GM08714 (cell line): Measurements from ENCODE around the gene MNAT1.
"Not testable (repeated sequence)": the region's sequence is repeated elsewhere in the genome, so short reads cannot be mapped to it uniquely, and the experiment has no call there.

ENCODE experiments used
- H3K4me3 ChIP-seq: fragments of 200-500 bp; sonication (Bioruptor generic); 2 replicates; pipeline ENCODE4 v1.5.1; 2014; ENCODE audit warnings: mild to moderate bottlenecking, low read length, inconsistent platforms
- ZNF274 ChIP-seq: IDR thresholded peaks from 2 replicates; pipeline ENCODE4 v1.6.1; 2012; ENCODE audit warnings: mild to moderate bottlenecking, low read depth, low read length

The MNAT1 gene

GRCh38 chr14:60863249-60863648 is 128.7 kb downstream of the MNAT1 start:
- no peak for TF ChIP-seq ZNF274
- no peak overlapping the region for H3K4me3 ChIP-seq

DNA sequence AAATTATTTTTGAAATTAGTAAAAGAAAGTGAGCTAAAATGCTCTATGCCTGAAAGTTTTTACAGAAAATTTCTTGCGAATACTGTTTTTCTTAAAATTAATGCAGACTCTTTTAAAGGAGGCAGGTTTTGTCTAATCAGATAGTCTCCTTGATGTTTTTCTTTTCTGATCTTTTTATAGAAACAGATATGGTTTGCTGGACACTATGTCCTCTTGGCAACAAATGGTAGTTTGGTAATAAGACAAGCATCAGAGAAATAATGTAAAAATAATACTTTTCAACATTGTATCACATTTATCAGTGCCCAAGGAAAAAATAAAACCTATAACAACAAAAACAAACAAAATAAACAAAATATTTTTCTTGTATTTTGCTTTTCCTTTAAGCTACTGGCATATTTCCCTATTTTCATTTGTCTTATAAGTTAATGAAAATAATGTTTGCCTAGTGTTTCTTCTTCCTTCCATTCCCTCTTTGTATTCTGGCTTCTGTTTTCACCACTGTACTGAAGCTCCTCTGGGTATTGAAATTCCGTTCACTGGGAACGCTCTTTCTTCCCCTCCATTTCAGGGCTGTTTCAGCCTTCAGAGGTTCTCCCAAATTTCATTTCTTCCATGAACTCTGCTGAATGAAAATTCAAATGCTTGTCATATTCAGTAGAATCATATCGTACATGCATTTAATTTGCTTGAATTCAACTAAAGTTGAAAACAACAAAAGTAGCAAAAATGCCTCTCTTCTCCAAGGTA is 131.0 kb downstream of the MNAT1 start:
- H3K4me3 ChIP-seq = no peak overlapping the region
- no peak for TF ChIP-seq ZNF274

DNA sequence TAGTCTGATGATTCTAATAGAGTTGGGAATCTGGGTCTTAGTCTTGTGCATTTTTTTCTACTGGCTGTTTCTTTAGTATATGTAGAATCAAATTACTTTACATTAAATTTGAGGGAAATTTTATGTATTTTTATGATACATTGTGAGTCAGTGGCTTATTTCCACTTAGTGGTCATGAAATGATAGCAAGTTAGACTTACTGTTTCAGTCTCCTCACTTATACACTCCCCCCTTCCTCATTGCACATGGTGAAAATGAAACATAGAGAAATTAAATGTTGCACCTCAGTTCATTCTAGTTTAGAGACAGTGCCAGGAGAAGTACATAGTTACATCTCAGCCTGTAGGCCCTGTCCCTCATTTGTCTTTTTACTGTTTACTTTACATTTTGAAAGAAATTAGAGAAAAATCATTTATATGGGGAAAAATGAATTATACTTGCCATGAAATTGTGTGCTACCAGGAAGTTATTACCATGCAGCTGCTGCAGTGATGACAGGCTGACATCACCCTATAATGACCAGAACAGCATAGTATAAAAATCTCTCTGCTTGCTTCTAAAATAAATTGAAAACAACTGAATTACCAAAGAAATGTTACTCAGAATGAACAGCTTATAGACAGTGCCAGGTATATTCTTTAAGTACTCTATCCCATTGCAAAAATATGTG is 133.1 kb downstream of the MNAT1 start:
- H3K4me3 ChIP-seq = no peak overlapping the region
- no peak for TF ChIP-seq ZNF274

DNA sequence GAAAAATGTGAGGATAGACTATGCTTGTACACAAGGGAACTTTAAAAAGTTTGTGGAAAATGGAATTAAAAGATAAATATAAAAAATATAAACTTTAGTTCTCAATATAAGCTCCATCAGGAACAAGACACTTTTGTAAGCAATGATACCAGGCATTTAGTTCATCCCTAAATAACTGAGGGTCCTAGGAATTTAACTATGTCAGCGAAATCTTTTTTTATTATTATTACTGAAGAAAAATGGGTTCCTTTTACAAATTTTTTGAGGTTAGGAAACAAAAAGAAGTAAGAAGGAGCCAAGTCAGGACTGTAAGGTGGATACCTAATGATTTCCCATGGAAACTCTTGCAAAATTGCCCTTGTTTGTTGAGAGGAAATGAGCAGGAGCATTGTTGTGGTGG is 143.6 kb downstream of the MNAT1 start:
- H3K4me3 ChIP-seq = no peak overlapping the region
- no peak for TF ChIP-seq ZNF274

DNA sequence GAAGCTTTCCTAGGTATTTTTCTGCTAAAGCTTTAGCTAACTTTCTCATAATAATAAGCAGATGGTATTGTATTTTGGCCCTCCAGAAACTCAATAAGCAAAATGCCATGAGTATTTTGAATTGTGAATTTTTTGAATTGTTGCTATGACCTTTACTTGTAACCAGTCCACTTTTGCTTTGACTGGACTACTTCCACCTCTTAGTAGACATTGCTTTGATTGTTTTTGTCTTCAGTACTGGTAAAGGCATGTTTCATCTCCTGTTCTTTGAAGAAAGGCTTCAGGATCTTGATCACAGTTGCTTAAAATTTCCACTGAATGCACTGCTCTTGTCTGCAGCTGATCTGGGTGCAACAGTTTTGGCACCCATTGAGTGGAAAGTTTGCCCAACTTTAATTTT is 144.0 kb downstream of the MNAT1 start:
- no peak for TF ChIP-seq ZNF274
- no peak overlapping the region for H3K4me3 ChIP-seq

GRCh38 chr14:60882219-60882618 is 147.7 kb downstream of the MNAT1 start:
- no peak overlapping the region for H3K4me3 ChIP-seq
- TF ChIP-seq ZNF274 = no peak

GRCh38 chr14:60884134-60884533 is 149.6 kb downstream of the MNAT1 start:
- no peak for TF ChIP-seq ZNF274
- H3K4me3 ChIP-seq = no peak overlapping the region

- not testable (repeated sequence) for H3K4me3 ChIP-seq
These were observed 156.1 kb downstream of the MNAT1 start for GRCh38 chr14:60890636-60891035.

DNA sequence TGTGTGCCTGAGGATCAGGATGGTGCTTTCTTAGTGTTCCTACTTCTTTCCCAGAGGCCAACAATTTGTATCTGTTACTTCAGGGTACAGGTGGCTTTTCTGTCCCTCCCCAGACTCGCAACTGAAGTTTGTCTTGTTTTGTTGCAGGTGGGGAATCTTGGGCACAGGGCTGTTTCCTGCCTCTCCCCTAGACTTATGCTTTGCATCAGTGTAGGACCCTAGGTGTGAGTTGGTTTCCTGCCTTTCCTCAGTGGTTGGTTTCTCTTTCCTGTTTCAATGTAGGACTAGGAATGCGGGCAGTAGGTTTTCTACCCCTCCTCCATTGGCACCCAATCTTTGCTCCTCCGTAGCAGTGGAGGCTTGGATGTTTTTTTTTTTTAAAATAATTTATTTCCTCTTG is 159.3 kb downstream of the MNAT1 start:
- no peak for TF ChIP-seq ZNF274
- no peak overlapping the region for H3K4me3 ChIP-seq

DNA sequence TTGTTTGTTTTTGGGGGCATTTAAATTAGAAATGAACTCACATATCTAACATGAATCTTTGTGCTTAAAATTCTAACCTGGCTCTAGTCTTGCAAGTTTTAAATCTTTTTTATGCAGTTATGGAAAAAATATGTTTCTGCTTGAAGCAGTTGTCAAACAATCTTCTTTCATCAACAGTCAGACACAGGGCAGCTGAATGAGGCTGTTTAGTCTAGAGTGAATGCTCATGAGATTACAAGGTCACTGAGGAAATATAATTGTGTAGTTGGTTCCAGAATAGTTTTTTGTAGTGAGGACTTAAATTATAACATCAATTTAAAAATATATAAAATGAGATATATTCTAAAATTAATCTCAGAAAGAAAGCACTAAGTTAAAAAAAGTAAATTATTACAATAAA is 169.8 kb downstream of the MNAT1 start:
- no peak for TF ChIP-seq ZNF274

DNA sequence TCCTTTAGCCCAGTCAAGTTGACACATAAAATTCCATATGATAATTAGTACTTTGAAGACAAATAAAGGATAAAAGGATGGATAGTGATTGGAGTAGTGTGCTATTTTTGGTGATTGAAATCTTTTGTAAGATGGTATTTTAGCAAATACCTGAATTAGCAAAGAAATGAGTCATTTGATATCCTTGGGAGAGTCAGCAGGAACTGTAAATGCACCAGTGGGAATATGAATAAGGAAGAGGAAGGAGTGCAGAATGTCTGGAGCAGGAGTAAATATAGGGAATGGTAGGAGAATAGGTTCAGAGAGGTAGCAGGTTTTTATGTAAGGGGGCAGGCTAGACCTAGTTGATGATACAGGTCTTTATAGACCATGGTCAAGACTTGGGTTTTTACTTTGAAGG is 171.4 kb downstream of the MNAT1 start:
- TF ChIP-seq ZNF274 = no peak
- no peak overlapping the region for H3K4me3 ChIP-seq

More for the DNA sequence above, 169.8 kb downstream of the MNAT1 start:
- H3K4me3 ChIP-seq = no peak overlapping the region

DNA sequence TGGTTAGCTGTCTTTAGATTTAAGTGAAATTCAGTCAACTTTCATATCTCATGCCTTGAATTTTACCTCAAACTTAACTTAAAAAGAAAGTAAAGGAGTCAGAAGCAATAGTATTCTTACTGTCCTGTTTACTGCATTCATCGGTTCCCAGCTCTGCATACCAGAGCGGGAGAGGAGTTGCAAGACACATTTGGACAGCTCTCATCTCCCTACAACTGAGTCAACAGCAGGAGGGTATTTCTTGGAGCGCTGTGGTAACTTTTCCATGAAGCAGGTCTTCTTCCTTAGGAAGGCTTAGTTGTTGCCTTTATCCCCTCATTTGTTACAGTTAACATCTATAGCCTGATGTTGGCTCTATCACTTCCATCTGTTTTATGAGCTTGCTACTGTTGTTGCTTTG is 181.2 kb downstream of the MNAT1 start:
- H3K4me3 ChIP-seq = no peak overlapping the region
- TF ChIP-seq ZNF274 = no peak

- no peak overlapping the region for H3K4me3 ChIP-seq
- TF ChIP-seq ZNF274 = no peak
These were observed 187.5 kb downstream of the MNAT1 start for GRCh38 chr14:60922050-60922449.

DNA sequence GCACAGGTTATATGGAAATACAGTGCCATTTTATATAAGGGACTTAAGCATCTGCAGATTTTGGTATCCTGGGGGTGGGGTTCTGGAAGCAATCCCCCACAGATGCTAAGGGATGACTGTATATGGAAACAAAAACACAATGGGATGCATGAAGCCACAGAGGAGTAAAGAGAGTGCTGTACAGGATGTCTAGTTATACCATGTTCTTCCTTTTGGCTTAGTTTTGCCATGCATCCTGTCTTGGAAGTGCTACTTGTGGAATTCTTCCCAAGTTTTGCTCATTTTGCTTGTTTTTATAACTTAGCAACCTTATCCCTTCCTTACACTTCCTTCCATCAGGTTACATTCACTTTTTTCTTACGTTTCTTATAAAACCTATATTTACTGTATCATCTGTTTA is 190.7 kb downstream of the MNAT1 start:
- H3K4me3 ChIP-seq = no peak overlapping the region
- TF ChIP-seq ZNF274 = no peak

DNA sequence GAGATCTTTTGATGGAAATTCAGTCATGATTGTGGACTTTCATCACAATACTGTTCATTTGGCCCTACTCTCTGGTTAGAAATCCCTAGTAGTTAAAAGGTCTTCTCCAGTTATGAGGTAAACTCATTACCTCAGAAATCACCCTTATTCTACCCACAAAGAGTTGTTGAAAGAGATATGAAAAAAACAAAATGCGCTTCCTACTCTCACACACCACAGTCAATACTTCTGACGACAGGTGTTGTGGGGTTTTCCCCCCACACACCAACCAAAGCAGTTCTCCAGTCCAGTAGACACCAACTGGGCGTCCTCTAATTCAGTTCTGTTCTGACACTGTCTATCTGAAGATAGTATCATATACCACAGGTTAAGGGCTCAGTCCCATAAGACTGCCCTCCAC is 191.4 kb downstream of the MNAT1 start:
- no peak for TF ChIP-seq ZNF274
- H3K4me3 ChIP-seq = no peak overlapping the region

GRCh38 chr14:60931218-60931617 is 196.7 kb downstream of the MNAT1 start:
- no peak overlapping the region for H3K4me3 ChIP-seq
- TF ChIP-seq ZNF274 = no peak
